Chondrocyte (in vitro differentiated cells): ENCODE results near the gene DMKN. TPM values are rescaled to one million over a fixed set of nuclear protein-coding genes. Genes with fewer than 3 reads are reported as not detected.
A peak's percentile ranks its signal among the peaks of the same experiment; 100 is the strongest.
"Not testable (repeated sequence)": the region's sequence is repeated elsewhere in the genome, so short reads cannot be mapped to it uniquely, and the experiment has no call there.

Experiments
- DNase-seq: peaks from one replicate; pipeline ENCODE4 v3.0.0; 2021; ENCODE audit warnings: mixed read lengths, low spot score
- H3K27ac Mint-ChIP-seq: one replicate; pipeline ENCODE4 v1.8.0; 2021; ENCODE audit warnings: mild to moderate bottlenecking, moderate library complexity, mixed read lengths; ENCODE audit not compliant: unreplicated experiment
- H3K27me3 Mint-ChIP-seq: 2 replicates; pipeline ENCODE4 v1.8.0; 2021; ENCODE audit warnings: low read depth, mixed read lengths
- H3K36me3 Mint-ChIP-seq: 2 replicates; pipeline ENCODE4 v1.8.0; 2021; ENCODE audit warnings: low read depth, mixed read lengths
- H3K4me1 Mint-ChIP-seq: 2 replicates; pipeline ENCODE4 v1.8.0; 2021; ENCODE audit warnings: low read depth, mild to moderate bottlenecking, mixed read lengths
- H3K4me3 Mint-ChIP-seq: one replicate; pipeline ENCODE4 v1.8.0; 2021; ENCODE audit warnings: mild to moderate bottlenecking, moderate library complexity, mixed read lengths; ENCODE audit not compliant: unreplicated experiment
- H3K9me3 Mint-ChIP-seq: 2 replicates; pipeline ENCODE4 v1.8.0; 2021; ENCODE audit warnings: low read depth, mixed read lengths
- CTCF ChIP-seq: fragments of 200-600 bp; sonication (generic); IDR thresholded peaks from 2 replicates; pipeline ENCODE4 v1.5.0; 2021; ENCODE audit warnings: antibody characterized with exemption, mild to moderate bottlenecking, moderate library complexity
- total RNA-seq: library from RNA; stranded (reverse); gene quantifications from 3 replicates; pipeline ENCODE4 v1.2.1, GENCODE V29; 2021

The DMKN gene
- total RNA-seq, 1 donor from 2014 or later, result 2.1 TPM

GRCh38 chr19:35474104-35474503 lies 39.3 kb downstream of the DMKN start:
- Mint-ChIP-seq H3K9me3 (no peaks in the 10 kb centered on the region), H3K27me3 (peaks cover 17% of the 10 kb centered on the region), H3K27ac (no peak overlapping the region), H3K36me3 (no peaks in the 10 kb centered on the region), H3K4me3 (no peak overlapping the region), H3K4me1 (no peaks in the 10 kb centered on the region)
- no peak for TF ChIP-seq CTCF
- no peak for DNase-seq

GRCh38 chr19:35471946-35472345 lies 41.5 kb downstream of the DMKN start:
- Mint-ChIP-seq H3K4me1 (no peaks in the 10 kb centered on the region), H3K36me3 (no peaks in the 10 kb centered on the region), H3K27ac (no peak overlapping the region), H3K27me3 (peaks cover 17% of the 10 kb centered on the region), H3K4me3 (no peak overlapping the region), H3K9me3 (no peaks in the 10 kb centered on the region)
- TF ChIP-seq CTCF, result no peak
- no peak for DNase-seq

DNA sequence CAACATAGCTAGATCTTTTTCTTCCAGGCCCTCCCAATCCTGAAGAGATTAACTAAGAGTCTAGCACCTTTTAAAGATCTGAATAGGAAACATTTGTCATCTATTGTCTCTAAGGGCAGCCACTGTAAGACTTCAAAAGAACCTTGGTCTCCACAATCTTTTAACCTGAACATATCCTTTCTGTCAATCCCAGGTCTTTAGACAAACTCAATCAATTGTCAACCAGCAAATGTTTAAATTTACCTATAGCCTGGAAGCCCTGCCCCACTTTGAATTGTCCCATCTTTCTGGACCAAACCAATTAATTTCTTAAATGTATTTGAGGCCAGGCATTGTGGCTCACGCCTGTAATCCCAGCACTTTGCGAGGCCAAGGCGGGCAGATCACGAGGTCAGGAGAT lies 42.4 kb downstream of the DMKN start:
- not testable (repeated sequence) for H3K9me3 Mint-ChIP-seq, H3K36me3 Mint-ChIP-seq, H3K4me1 Mint-ChIP-seq, H3K27ac Mint-ChIP-seq, H3K4me3 Mint-ChIP-seq, DNase-seq
- peaks cover 18% of the 10 kb centered on the region for H3K27me3 Mint-ChIP-seq

DNA sequence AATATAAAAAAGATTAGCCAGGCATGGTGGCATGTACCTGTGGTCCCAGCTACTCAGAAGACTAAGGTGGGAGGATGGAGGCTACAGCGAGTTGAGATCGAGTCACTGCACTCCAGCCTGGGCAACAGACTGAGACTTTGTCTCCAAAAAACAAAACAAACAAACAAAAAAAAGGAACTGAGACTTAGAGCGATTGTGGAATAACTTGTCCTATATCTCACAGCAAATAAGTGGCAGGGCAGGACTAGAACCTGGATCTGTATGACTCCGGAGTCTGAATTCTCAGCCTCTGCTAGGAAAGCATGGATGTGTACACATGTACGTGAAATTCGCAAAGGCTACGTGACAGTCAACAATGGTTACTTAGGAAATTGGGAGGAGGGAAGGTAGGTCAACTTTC lies 43.3 kb downstream of the DMKN start:
- TF ChIP-seq CTCF, result no peak
- Mint-ChIP-seq H3K4me3 (no peak overlapping the region), H3K27me3 (peaks cover 15% of the 10 kb centered on the region), H3K9me3 (no peaks in the 10 kb centered on the region), H3K36me3 (no peaks in the 10 kb centered on the region), H3K4me1 (no peaks in the 10 kb centered on the region), H3K27ac (no peak overlapping the region)
- DNase-seq, result no peak

GRCh38 chr19:35468637-35469036 lies 44.8 kb downstream of the DMKN start:
- Mint-ChIP-seq H3K27ac (no peak overlapping the region), H3K27me3 (peaks cover 20% of the 10 kb centered on the region), H3K9me3 (no peaks in the 10 kb centered on the region), H3K4me3 (no peak overlapping the region), H3K4me1 (no peaks in the 10 kb centered on the region), H3K36me3 (no peaks in the 10 kb centered on the region)
- DNase-seq, result no peak
- peak; percentile 61 for TF ChIP-seq CTCF

DNA sequence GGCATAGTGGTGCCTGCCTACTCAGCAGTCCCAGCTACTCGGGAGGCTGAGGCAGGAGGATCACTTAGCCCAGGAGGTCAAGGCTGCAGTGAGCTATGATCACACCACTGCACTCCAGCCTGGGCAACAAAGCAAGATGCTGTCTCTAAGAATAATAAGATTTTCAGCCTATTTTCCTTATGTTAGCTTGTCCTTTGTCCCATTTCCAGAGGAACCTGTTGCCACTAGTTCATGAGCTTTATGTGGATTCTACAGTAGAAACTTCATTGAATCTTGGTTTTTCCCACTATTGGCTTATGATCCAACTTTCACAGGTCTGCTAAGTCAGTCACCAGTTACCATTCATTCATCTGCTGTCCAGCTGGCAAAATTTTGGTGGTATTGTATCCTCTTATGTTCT lies 47.2 kb downstream of the DMKN start:
- DNase-seq, result no peak
- TF ChIP-seq CTCF, result no peak
- H3K9me3 Mint-ChIP-seq, result no peaks in the 10 kb centered on the region
- peaks cover 34% of the 10 kb centered on the region for H3K27me3 Mint-ChIP-seq
- H3K4me1 Mint-ChIP-seq, result no peaks in the 10 kb centered on the region
- no peak overlapping the region for H3K4me3 Mint-ChIP-seq
- H3K36me3 Mint-ChIP-seq, result no peaks in the 10 kb centered on the region
- H3K27ac Mint-ChIP-seq, result no peak overlapping the region

- peaks cover 34% of the 10 kb centered on the region for H3K27me3 Mint-ChIP-seq
- H3K36me3 Mint-ChIP-seq, DNase-seq, H3K9me3 Mint-ChIP-seq, H3K27ac Mint-ChIP-seq, H3K4me3 Mint-ChIP-seq, H3K4me1 Mint-ChIP-seq: not testable (repeated sequence)
Measured at GRCh38 chr19:35462956-35463355, 50.5 kb downstream of the DMKN start.
